EH (cell line): ENCODE data around the gene NPR2.

Experiments
- DNase-seq: peaks from one replicate; pipeline ENCODE4 v3.0.0-alpha.2; 2015; ENCODE audit warnings: low read depth

Gene NPR2

DNA sequence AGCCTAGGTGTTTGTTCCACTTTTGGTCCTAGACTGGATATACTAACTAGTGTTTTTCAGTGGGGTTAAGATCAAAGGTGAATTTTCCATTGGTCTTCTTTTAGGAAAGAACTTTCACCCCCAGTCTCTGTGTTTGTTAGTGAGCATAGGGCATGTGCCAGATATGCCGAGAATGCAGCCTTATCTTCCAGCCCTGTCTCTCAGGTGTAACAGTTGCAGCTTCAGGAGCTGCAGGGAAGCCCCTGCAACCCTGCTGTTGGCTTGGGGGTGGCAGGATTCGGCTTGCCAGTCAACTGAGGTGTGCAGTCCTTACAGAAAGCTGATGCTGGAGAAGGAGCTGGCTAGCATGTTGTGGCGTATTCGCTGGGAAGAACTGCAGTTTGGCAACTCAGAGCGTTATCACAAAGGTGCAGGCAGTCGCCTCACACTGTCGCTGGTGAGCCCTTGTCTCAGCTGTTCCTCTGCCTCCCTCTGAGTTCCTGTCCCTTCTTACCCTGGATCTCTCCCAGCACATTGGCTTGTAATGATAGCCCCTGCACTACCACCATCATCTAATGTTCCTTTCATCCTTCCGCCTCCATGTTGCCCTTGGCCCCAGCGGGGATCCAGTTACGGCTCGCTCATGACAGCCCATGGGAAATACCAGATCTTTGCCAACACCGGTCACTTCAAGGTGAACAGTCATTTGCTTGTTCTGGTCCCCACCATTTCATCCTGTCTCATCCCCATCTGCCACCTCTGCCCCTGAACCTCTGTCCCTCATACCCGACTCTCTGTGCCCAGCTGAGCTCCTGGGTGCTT is 10.1 kb downstream of the NPR2 start:
- DNase-seq, result no peak

DNA sequence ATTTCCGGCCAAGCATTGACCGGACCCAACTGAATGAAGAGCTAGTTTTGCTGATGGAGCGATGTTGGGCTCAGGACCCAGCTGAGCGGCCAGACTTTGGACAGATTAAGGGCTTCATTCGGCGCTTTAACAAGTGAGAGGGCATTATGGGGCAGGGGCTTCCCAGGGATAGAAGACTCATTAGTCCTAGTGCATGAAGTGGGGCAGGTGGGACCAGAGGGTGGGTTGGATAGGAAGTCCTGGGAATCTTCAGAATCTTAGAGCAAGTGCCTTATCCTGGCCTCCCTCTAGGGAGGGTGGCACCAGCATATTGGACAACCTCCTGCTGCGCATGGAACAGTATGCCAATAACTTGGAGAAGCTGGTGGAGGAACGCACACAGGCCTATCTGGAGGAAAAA is 14.7 kb downstream of the NPR2 start:
- DNase-seq, result no peak

DNA sequence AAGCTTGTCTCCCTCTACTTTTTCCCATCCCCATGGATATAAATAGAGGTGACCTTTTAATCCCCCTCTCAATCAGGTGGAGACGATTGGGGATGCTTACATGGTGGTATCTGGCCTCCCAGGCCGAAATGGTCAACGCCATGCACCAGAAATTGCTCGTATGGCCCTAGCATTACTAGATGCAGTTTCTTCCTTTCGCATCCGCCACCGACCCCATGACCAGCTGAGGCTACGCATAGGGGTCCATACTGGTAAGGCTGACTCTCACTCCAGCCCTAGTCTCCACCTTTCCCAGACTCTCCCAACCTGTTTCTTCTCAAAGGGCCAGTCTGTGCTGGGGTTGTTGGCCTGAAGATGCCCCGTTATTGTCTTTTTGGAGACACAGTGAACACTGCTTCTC is 17.0 kb downstream of the NPR2 start:
- DNase-seq, result no peak

DNA sequence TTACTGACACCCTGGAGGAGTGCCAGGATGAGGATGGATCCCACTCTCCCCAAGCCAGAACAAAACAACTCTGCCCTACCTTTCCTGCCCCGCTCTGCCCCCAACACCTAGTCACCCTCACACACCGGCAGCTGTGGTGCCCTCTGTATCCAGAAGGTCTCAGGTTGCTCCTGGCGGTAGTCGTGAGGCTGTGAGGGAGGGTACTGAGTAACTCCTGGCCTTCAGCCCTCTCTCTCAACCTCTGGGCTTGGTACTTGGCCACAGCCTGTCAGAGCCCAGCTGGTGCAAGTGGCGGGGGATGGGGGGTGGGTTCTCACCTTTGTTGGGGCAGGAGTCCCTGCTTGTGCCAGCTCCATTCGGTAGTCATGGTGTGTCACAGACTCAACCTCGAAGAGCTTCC is 18.7 kb downstream of the NPR2 start:
- no peak for DNase-seq

DNA sequence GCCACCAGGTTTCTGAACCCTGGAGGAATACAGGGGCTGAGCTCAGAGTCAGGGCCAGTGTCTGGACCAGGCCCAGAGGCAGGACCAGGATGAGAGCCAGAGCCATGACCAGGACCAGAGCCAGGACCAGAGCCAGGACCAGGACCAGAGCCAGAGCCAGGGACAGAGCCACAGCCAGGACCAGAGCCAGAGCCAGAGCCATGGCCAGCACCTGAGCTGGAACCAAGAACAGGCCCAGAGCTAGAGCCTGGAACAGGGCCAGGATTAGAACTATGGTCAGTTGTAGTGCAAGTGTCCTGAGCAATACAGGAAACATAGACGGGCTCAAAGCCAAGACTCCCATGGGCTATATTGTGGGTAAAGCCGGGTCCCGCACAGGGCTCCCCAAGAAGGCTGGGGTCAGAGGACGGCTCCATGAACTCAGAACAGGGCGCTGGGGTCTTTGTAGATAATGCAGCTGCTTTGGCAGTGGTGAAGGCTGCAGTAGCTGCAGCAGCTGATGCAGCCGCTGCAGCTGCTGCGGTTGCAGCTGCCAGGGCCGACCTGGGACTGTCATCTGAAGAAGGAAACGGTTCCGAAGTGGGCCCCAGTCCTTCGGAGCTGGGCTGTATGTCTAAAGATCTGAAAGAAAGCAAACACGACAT is 20.1 kb downstream of the NPR2 start:
- DNase-seq, result no peak

DNA sequence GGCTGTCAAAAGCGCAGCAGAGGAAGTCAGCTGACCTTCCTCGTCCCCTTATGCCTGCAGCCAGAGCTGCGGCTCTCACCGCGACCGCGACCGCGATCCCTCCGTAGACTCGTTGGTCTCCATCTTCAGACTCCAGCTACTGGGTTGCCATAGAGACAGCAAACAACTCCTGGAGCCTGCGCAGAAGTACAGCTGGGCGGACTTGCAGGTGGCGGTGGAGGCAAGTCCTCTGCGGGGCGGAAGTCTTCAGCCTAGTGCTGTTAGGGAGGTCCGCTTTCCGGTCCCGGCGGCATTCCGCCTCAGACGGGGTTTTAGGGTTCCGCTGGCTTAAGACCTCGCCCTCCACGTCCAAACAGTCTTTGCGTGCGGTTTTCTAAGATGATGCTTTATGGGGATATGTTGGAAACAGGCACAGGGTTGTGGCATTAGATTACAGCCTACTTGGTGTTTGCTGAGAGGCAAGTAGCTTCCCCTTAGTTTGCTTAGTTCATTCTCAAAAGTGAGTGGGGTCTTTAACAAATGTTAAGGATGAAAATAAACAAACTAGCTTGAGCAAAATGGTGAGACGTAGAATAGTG is 20.7 kb downstream of the NPR2 start, which contains the start of gene SPAG8:
Gene SPAG8, minus strand, starts transcription at position 238 of the 578 bp plus-strand sequence. Its CDS starts 115 bp downstream, at position 123.
- DNase-seq, result peak; percentile 97

DNA sequence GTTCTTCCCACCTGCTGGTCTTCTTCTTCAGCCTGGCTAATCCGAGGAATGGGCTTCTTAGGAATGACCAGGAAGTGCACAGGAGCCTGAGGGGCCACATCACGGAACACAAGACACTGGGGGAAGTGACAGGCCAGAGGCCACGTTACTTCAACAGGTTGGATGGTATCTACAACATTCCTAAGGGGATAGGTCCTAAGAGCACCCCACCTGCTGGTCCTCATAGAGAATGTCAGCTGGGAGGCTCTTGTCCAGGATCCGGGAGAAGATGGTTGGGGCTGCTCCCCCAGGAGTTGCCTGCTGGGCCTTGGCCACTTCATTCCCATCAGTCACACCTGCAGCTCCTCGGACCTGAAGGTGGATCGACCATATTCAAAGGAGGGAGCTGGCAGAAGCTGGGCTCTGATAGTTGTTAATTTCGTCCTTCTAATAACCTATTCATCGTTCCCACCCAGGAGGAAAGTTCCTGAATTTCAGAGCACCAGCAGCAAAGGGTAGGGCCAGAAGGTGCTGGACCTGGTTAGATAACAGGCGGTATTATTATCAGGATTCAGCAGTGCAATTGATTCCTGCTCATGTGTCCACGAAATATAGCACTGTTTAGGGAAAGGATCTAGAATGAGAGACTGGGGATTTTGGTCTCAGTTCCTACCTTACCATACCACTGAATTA is 22.2 kb downstream of the NPR2 start:
- peak; percentile 49 for DNase-seq

DNA sequence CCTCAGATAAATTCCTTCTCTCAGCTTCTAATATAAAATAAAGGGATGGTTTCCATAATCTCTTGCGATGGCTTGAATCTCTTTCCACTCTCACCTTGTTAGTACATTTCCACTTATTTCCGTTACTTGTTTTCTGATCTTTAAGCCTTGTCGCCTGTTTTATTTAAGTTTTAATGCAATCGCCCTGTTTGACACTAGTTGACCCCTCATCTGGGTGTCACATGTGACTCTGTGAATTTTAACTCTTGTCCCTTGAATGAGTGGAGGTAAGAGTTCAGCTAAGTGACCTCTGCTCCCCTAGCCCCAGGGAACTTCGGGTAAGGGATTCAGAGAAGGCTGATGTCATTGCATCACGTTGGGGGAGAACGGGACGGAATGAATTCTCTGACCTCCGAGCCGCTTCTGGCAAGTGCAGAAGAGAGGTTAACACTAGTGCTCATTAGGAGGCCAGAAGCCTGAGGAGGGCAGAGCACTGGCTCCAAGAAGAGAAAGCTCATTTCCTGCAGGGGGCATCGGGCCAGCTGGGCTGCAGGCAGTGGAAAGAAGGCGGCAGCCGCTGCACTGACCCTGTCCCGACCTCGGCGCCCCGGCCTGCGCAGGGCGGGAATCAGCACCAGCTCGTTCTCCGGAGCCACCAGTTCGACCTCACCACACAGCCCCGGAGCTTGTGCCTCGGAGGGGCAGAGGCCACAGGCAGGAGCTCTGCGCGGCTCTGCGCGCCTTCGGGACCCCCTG is 22.9 kb downstream of the NPR2 start:
- peak; percentile 74 for DNase-seq

DNA sequence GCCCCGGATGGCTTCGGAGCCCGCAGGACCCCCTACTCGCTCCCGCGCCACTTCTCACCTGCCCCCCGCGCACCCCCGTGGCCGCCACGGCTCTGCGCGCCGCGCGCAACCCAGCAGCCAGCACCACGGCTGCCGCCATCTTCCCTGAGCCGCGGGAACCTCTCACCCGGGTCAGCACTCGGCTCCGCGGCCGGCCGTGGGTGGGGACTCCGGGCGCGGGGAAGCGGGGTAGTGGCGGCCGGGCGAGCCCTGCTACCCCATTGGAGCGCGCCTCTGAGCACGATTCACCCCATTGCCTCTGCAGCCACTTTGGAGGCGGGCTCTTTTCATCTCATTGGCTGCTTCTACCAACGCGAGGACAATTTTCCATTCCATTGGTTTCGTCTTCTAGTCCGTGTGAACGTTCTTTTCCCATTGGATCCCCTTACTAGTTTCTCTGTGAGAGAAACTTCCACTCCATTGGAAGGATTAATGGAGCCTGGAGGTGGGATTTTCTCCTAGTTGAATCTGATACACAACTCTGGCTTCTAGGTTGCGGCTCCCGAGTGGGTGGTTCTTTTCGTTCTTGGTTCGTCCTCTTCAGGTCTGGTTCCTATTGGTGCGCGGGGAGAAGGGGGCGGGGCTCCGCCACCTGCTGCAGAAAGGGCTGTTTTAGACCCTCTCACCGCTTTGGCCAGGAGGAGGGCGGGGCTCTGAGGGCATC is 23.6 kb downstream of the NPR2 start, which contains the start of gene HINT2:
Gene HINT2, minus strand, starts transcription at position 202 of the 703 bp plus-strand sequence. Its CDS starts 63 bp downstream, at position 139.
- DNase-seq, result peak; percentile 100

DNA sequence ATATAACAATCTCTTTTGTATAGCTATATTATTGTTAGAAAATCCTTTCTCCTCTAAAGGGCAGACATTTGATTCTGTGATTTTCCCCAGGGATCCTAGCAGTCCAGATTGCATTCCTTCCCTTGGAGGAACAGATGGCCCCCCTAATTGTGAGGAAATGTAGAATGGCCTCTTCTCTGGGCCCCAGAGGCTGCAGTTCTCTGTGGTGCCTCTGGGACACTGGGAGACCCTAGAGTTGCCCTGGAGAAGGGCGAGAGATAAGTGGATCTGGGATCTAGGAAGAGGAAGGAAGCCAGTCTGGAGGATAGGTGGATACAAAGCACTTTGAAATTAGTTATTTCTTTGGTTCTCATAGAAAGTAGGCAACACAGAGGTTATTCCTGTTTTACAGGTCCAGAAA is 25.3 kb downstream of the NPR2 start:
- DNase-seq, result no peak

DNA sequence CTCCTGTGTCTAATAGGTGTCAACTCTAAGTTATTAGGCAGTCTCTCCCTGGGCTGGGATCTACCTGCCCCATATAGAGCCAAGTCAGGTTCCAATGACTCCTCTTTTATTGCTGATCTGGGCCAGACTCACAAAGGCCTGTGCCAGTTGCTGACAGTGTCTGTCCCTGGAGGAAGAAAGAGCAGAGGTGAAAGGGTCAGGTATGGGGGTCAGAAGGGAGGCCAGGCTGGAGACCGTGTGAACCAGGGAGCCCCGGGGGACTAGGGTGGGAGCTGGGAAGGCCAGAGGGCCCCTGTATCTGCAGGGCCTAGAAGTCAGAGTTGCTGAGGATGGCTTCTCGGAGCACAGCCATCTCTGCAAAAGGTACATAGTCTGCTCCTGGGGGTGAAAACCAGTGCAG is 26.9 kb downstream of the NPR2 start:
- no peak for DNase-seq

DNA sequence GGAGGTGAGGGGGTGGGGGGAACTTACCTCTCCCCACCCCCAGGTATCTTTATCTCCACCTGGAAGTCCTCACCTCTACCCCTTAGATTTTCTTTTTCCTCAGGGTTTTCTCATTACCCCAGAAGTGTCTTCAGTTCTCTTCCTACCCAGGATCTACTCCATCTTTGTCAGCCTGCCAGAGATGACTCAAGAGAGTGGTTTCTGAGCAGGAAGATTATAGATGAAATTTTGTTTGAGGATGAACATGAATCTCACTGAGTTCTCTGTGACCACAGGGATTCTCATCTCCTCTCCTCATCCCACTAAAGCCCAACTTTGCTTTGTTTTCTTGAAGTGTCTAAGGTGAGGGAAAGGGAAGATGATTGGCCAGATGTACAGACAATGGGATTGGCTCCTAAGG is 28.7 kb downstream of the NPR2 start:
- peak; percentile 82 for DNase-seq

DNA sequence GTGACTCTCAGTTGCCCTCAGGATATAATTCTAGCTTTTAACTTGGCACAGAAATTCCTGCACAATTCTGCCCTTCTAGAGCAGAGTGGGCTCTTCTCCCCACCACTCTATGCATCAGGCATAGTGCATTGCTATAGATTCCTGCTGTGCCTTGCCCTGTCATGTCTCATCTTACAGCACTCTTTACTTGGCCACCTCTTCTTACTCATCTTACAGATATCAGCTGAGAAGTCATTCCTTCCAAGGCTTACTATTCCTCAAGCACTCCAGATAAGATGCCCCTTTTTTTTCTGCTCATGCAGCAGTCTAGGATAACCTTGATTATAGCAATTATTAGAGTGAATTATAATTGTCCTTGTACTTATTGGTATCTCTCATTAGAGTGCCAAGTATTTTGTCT is 31.5 kb downstream of the NPR2 start:
- no peak for DNase-seq

DNA sequence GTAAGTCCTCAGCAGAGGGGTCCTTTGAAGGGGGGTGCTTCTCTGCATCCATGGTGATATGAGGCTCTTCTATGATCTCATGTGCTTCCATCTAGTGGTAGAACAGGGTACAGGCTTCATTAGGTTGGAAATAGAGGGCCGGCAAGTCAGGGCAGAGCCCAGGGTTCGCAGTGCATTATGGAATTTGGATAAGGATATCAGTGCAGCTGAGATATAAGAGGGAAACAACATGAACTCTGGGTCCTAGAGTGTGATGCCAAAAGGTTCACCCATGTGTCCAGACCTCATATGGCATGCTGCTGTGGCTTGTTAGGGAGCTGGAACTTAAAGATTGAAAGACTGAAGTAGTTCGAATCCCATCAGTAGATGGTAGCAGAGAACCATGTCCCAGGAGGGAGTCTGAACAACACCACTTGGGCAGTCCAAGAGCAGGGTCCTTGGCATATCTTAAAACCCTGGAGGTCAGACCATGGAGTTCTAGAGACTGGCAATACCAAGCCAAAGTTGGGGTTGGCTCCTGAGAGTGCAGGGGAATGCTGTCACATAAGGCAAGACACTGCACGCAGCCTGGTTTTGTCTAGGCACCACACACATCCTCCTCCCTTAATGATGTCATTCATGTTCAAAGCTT is 34.8 kb downstream of the NPR2 start:
- peak; percentile 75 for DNase-seq

DNA sequence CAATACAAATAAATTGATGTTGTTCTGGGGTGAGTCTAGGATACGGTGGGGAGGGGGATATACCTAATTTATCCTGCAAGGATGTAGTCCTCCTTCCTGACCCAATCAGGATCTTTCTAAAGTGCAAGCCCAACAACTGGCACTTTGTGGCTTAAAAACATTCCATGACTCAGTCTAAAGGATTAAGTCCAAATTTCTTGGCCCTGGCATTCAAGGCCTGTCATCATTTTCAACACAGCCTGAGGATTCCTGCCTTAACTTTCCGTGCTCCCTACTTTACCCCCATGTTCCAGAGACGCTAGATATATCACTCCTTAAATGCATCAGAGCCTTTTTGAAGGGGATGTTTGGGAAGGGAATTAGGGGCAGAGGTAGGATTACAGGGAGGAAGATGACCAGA is 36.1 kb downstream of the NPR2 start:
- DNase-seq, result peak; percentile 71

DNA sequence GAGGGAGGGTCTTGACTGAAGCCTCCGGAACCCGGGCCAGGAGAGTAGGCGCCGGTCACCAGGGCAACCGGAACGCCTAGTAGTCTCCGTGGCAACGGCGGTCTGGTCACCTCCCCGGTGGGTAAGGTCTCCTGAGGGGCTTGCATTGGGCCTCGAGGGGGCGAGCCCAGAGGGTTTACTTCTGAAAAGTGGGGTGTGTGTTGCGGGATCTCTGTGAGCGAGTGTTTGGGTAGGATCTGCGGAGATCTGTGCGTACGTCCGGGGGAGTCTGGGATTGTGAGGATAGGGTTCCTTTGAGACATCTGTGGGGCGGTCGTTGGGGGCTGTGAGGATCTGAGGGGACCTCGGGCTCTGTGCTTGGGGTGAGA is 37.3 kb downstream of the NPR2 start, which contains the start of gene FAM221B:
Gene FAM221B, minus strand, starts transcription at position 17 of the 368 bp plus-strand sequence. CDS start 2,571 bp downstream, outside the sequence.
- DNase-seq, result no peak

DNA sequence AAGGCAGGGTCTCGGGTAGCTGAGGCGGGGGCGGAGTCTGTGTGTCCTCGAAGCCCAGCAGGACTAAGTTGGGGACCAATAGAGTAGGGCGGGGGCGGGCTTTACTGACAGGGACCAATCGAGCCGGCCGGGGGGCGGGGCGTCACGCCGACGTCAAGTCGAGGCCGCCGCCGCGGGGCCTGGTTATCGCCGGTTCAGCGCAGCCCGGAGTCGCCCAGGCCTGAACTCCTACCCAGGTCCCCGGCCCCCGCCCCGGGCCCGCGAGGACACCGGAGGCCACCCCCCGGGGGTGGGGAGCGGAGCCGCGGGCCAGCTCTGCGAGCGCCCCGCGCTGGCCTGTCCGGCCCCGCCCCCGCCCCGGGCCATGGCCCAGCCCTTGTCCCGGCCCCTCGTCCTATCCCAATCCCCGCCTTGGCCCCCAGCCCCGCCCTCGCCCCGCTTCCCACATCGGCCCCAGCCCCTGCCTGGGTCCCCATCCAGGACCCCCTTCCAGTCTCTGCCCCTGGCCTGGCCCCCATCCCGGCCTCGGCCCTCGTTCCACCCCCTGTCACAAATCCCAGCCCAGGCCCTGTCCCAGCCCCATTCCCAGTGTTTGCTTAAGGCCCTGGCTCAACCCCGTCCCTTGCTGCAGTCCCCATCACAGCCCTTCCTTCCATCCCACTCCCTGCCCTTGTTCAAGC is 37.8 kb downstream of the NPR2 start, which contains the start of gene TMEM8B:
Gene TMEM8B, plus strand, starts transcription at position 145 of the 680 bp plus-strand sequence. Its CDS starts 220 bp downstream, at position 365.
- peak; percentile 92 for DNase-seq

DNA sequence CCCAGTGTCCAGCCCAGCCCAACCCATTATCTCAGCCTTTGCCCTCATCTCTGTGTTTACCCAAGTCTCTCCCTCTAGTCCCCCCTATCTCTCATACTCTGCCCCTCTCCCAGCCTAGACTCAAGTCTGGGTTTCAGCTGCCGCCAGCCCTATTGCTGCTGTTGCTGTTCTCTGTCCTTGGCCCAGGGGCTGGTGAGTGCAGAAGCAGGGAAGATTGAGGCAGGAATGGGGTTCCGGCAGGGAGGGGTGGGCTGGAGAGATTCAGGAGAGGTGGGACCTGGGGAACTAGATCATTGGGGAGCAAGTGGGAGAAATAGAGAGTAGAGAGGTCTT is 38.3 kb downstream of the NPR2 start:
- DNase-seq, result no peak

DNA sequence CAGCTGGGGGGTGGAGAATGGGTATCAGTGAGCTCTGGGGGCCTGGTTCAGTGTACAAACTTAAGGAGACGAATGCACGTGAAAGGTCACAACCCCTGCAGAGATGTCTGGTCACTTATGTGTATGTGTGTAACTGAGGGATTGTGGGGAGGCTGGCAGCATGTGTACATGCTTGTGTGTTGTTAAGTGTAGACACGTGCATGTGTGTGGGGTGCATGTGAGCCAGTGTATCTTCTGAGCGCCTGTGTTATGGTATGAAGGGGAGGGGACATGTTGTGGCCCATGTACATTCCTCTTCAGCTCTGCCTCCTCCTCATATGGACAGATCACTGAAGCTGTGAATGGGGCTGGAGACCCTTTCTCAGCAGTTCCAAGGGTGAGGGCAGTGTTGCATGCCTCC is 39.6 kb downstream of the NPR2 start:
- DNase-seq, result no peak

DNA sequence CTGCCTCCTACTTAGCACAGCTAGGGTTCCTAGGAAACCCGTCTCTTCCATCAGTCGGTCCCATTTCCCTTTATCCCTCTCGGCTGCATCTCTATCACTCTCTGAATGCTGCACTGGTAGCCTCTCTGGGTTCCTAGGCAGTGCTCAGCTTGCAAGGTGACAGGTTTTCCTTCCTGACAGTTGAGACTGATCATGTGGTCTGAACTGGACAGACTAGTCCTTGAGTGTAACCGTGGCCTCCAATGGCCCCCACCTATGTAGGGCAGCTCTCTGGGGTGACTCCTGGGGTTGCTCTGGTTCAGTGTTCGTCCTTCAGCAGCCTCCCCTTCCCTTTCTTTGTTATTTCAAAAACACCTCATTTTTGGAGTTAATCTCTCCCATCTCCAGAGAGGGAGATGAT is 41.4 kb downstream of the NPR2 start:
- DNase-seq, result no peak
